ENCODE data around the gene HM13.

- TF ChIP-seq CTCF (IDR thresholded peaks at IDR 0.05; ENCODE audit: low read depth, low read length) (no peak), POLR2A (IDR thresholded peaks at IDR 0.05; ENCODE audit: extremely low read depth, insufficient read length) (no peak), MYC (IDR thresholded peaks at IDR 0.05; ENCODE audit: low read depth, low read length) (no peak), MAX (IDR thresholded peaks at IDR 0.05; ENCODE audit: low read depth, low read length) (no peak)
Measured at GRCh38 chr20:31579245-31579644, 65.0 kb downstream of the HM13 start.

Measured in NB4 (cell line).